DMS153 treated with DMSO at 0.1 percent for 48 hours (cell line): ENCODE data around the gene PLXNA4.
A peak's percentile ranks its signal among the peaks of the same experiment; 100 is the strongest.

ENCODE experiments used
- DNase-seq: peaks from one replicate; lab custom pipeline; 2025; ENCODE audit not compliant: unreplicated experiment; lab: John Stamatoyannopoulos, UW

The PLXNA4 gene

GRCh38 chr7:132336797-132337196 is 239.5 kb downstream of the PLXNA4 start:
- no peak for DNase-seq

GRCh38 chr7:132333301-132333700 is 243.0 kb downstream of the PLXNA4 start:
- DNase-seq: no peak

GRCh38 chr7:132328760-132329159 is 247.5 kb downstream of the PLXNA4 start:
- no peak for DNase-seq

GRCh38 chr7:132328047-132328620 is 248.1 kb downstream of the PLXNA4 start:
- DNase-seq: no peak

GRCh38 chr7:132326878-132327589 is 249.2 kb downstream of the PLXNA4 start:
- no peak for DNase-seq

- DNase-seq: no peak
Measured at GRCh38 chr7:132322970-132323369, 253.3 kb downstream of the PLXNA4 start.

- DNase-seq: no peak
Measured at GRCh38 chr7:132321387-132321786, 254.9 kb downstream of the PLXNA4 start.

GRCh38 chr7:132319481-132319880 is 256.8 kb downstream of the PLXNA4 start:
- DNase-seq: no peak

GRCh38 chr7:132318352-132319318 is 257.6 kb downstream of the PLXNA4 start:
- DNase-seq: peak; percentile 77

GRCh38 chr7:132317701-132318351 is 258.4 kb downstream of the PLXNA4 start:
- no peak for DNase-seq

- no peak for DNase-seq
Measured at GRCh38 chr7:132312531-132313055, 263.7 kb downstream of the PLXNA4 start.

- DNase-seq: no peak
Measured at GRCh38 chr7:132311733-132312132, 264.5 kb downstream of the PLXNA4 start.

- DNase-seq: no peak
Measured at GRCh38 chr7:132309102-132309805, 267.0 kb downstream of the PLXNA4 start.

GRCh38 chr7:132307465-132307864 is 268.8 kb downstream of the PLXNA4 start:
- no peak for DNase-seq

GRCh38 chr7:132300599-132301277 is 275.5 kb downstream of the PLXNA4 start:
- DNase-seq: no peak

GRCh38 chr7:132298790-132299189 is 277.5 kb downstream of the PLXNA4 start:
- peak; percentile 66 for DNase-seq

- DNase-seq: no peak
Measured at GRCh38 chr7:132296820-132297219, 279.4 kb downstream of the PLXNA4 start.

- DNase-seq: no peak
Measured at GRCh38 chr7:132295175-132295574, 281.1 kb downstream of the PLXNA4 start.

GRCh38 chr7:132292803-132293202 is 283.5 kb downstream of the PLXNA4 start:
- no peak for DNase-seq

GRCh38 chr7:132291481-132291880 is 284.8 kb downstream of the PLXNA4 start:
- no peak for DNase-seq
